ENCODE data around the gene SPDL1. TPM values are rescaled to one million over a fixed set of nuclear protein-coding genes. Genes with fewer than 3 reads are reported as not detected.

Gene SPDL1
- total and polyA plus RNA-seq, 2 of the 8 experiments (the other 6 are each of a cell fraction or from before 2014, with no cell fraction given), result 16.9 to 44.5 TPM

- H3K4me3 ChIP-seq (ENCODE audit: extremely low read depth in 1 of 4, insufficient read depth in 2 of 4, low read depth in 3 of 4, low read length in 4 of 4), result no peak overlapping the region
- no peaks in the 10 kb centered on the region; the same call in 1 of the 2 replicates for H3K23me2 ChIP-seq (ENCODE audit: low read depth, low read length)
- no peak overlapping the region for H4K91ac ChIP-seq (replicated peaks; ENCODE audit: insufficient read length, low read length)
- H3K79me2 ChIP-seq (ENCODE audit: control insufficient read depth in 1 of 2, insufficient read depth in 2 of 2, low read length in 2 of 2), result no peaks in the 10 kb centered on the region
- H3K4ac ChIP-seq (replicated peaks; ENCODE audit: insufficient read length, low read depth, low read length), result no peak overlapping the region
- no peak overlapping the region for H2AFZ ChIP-seq (ENCODE audit: low read length)
- H2BK20ac ChIP-seq (ENCODE audit: low read length), result no peak overlapping the region
- H3K27me3 ChIP-seq (replicated peaks in 1 of 4; ENCODE audit: control insufficient read depth in 3 of 4, extremely low read depth in 1 of 4, insufficient read depth in 3 of 4, low read length in 3 of 4), result peaks cover 0 to 3% (median 0%) of the 10 kb centered on the region in 4 experiments; a peak in 1 of 7 replicates
- H3K79me1 ChIP-seq (ENCODE audit: low read depth, low read length), result no peaks in the 10 kb centered on the region
- no peak overlapping the region for H3K9ac ChIP-seq (replicated peaks in 1 of 4; ENCODE audit: extremely low read depth in 1 of 4, low read depth in 3 of 4, low read length in 3 of 4)
- H4K20me1 ChIP-seq (replicated peaks in 1 of 2; ENCODE audit: control insufficient read depth in 1 of 2, insufficient read depth in 2 of 2, low read length in 2 of 2), result no peaks in the 10 kb centered on the region
- ChIA-PET CTCF (ENCODE audit: partially characterized antibody) (no interaction called here), POLR2A (ENCODE audit: partially characterized antibody) (no interaction called here)
- H3K14ac ChIP-seq (ENCODE audit: insufficient read length), result no peak overlapping the region
- 91% methylated on average over 3 of the region's 3 CpGs; no CpG with 5 or more reads in 1 of the 2 experiments for WGBS, 2 experiments (ENCODE audit: extremely low coverage in 1 of 2, insufficient coverage in 1 of 2, insufficient read length in 1 of 2, insufficient replicate concordance in 2 of 2, low coverage in 1 of 2, low lambda C conversion rate in 2 of 2, missing lambda C conversion rate in 1 of 2)
- H3K23ac ChIP-seq (ENCODE audit: insufficient read length), result no peak overlapping the region
- no peak overlapping the region for H2BK120ac ChIP-seq (replicated peaks; ENCODE audit: low read depth, low read length)
- no peak overlapping the region for H3K56ac ChIP-seq (replicated peaks; ENCODE audit: insufficient read length, low read depth, low read length)
- H2BK15ac ChIP-seq (ENCODE audit: low read length), result no peak overlapping the region
- no peak overlapping the region for H4K5ac ChIP-seq (ENCODE audit: insufficient read length, low read depth, low read length)
- H3K36me3 ChIP-seq (ENCODE audit: control insufficient read depth in 2 of 4, insufficient read depth in 4 of 4, low read length in 3 of 4), result no peaks in the 10 kb centered on the region
- no peak overlapping the region for H2AK5ac ChIP-seq (ENCODE audit: low read depth, low read length)
- no peak overlapping the region for H4K8ac ChIP-seq (ENCODE audit: extremely low read depth, insufficient read depth, low read length)
- H3K18ac ChIP-seq (ENCODE audit: extremely low read depth, low read length), result no peak overlapping the region
- no peak overlapping the region for H3K27ac ChIP-seq (ENCODE audit: low read depth, low read length)
- DNase-seq (ENCODE audit: low read depth in 1 of 2, low spot score in 2 of 2) (no peak), FAIRE-seq (no peak)
- H3K4me1 ChIP-seq (replicated peaks in 1 of 4; ENCODE audit: control insufficient read depth in 3 of 4, insufficient read depth in 4 of 4, low read length in 3 of 4), result no peaks in the 10 kb centered on the region
- no peak overlapping the region for H2BK12ac ChIP-seq (ENCODE audit: low read depth, low read length)
- H3K9me3 ChIP-seq (ENCODE audit: insufficient read depth in 2 of 2, low read depth in 1 of 2, low read length in 1 of 2), result no peaks in the 10 kb centered on the region
- H2BK5ac ChIP-seq (ENCODE audit: low read depth, low read length), result no peak overlapping the region
- TF ChIP-seq KDM1A (IDR thresholded peaks at IDR 0.05; ENCODE audit: borderline replicate concordance, low read length) (no peak), MAX (IDR thresholded peaks at IDR 0.05) (no peak), CREB1 (IDR thresholded peaks at IDR 0.05) (no peak), SIX5 (IDR thresholded peaks at IDR 0.05; ENCODE audit: low read depth, low read length) (no peak), CHD2 (IDR thresholded peaks at IDR 0.05; ENCODE audit: low read length) (no peak), YY1 (IDR thresholded peaks at IDR 0.05; ENCODE audit: low read depth, low read length) (no peak)
- no peak overlapping the region for H3K4me2 ChIP-seq (ENCODE audit: insufficient read depth in 1 of 2, low read depth in 2 of 2, low read length in 2 of 2)
Observed at GRCh38 chr5:169646856-169647255, 63.3 kb downstream of the SPDL1 start.
